ENCODE results near the gene MATCAP1. TPM values are rescaled to one million over a fixed set of nuclear protein-coding genes. Genes with fewer than 3 reads are reported as not detected.

MATCAP1 gene
- total and polyA plus RNA-seq, 2 of the 8 experiments (the other 6 are each of a cell fraction or from before 2014, with no cell fraction given) = 22.9 to 27.5 TPM

- POLR2A ChIA-PET (ENCODE audit: partially characterized antibody) = interaction anchor here (0.8 to 4.3 kb wide), 7 partner anchors 9 to 37 kb away, joined by 3 to 20 read pairs (median 4); partner anchors contain the start of genes FHOD1 and TMEM208
- H3K27me3 ChIP-seq (replicated peaks in 1 of 4; ENCODE audit: control insufficient read depth in 3 of 4, extremely low read depth in 1 of 4, insufficient read depth in 3 of 4, low read length in 3 of 4) = peaks cover 0 to 9% (median 6%) of the 10 kb centered on the region in 4 experiments; a peak in 4 of 7 replicates
- H3K23me2 ChIP-seq (ENCODE audit: low read depth, low read length) = no peaks in the 10 kb centered on the region
- no peaks in the 10 kb centered on the region for H3K79me1 ChIP-seq (ENCODE audit: low read depth, low read length)
- no peak overlapping the region for H3K4me2 ChIP-seq (ENCODE audit: insufficient read depth in 1 of 2, low read depth in 2 of 2, low read length in 2 of 2)
- no peak overlapping the region for H3K23ac ChIP-seq (ENCODE audit: insufficient read length)
- TF ChIP-seq SUZ12 (IDR thresholded peaks at IDR 0.05; ENCODE audit: low read length) (no peak), SIRT6 (IDR thresholded peaks at IDR 0.05; ENCODE audit: low read length) (no peak), SP2 (IDR thresholded peaks at IDR 0.05; ENCODE audit: low read length) (no peak), CTCF (IDR thresholded peaks at IDR 0.05; ENCODE audit: control extremely low read depth in 1 of 3, insufficient read depth in 1 of 3, low read depth in 1 of 3, low read length in 3 of 3) (no peak), TEAD4 (IDR thresholded peaks at IDR 0.05; ENCODE audit: low read depth, low read length) (no peak), BCL11A (IDR thresholded peaks at IDR 0.05; ENCODE audit: low read depth in 2 of 2, low read length in 2 of 2) (no peak), CEBPB (IDR thresholded peaks at IDR 0.05; ENCODE audit: low read depth, low read length) (no peak), SP1 (IDR thresholded peaks at IDR 0.05; ENCODE audit: low read depth, low read length) (no peak), RNF2 (IDR thresholded peaks at IDR 0.05; ENCODE audit: borderline replicate concordance, low read depth, low read length, missing control alignments, poor library complexity, severe bottlenecking) (no peak)
- no peak overlapping the region for H3K18ac ChIP-seq (ENCODE audit: extremely low read depth, low read length)
- no peak for DNase-seq (ENCODE audit: low read depth in 1 of 2, low spot score in 2 of 2)
- no peak overlapping the region for H4K8ac ChIP-seq (ENCODE audit: extremely low read depth, insufficient read depth, low read length)
- no peaks in the 10 kb centered on the region for H4K20me1 ChIP-seq (replicated peaks in 1 of 2; ENCODE audit: control insufficient read depth in 1 of 2, insufficient read depth in 2 of 2, low read length in 2 of 2)
- no peak overlapping the region for H3K9ac ChIP-seq (replicated peaks in 1 of 4; ENCODE audit: extremely low read depth in 1 of 4, low read depth in 3 of 4, low read length in 3 of 4)
- no peak overlapping the region for H2BK20ac ChIP-seq (ENCODE audit: low read length)
- no peak overlapping the region for H2BK5ac ChIP-seq (ENCODE audit: low read depth, low read length)
- no peak overlapping the region for H3K4me3 ChIP-seq (ENCODE audit: extremely low read depth in 1 of 4, insufficient read depth in 2 of 4, low read depth in 3 of 4, low read length in 4 of 4)
- H4K5ac ChIP-seq (ENCODE audit: insufficient read length, low read depth, low read length) = no peak overlapping the region
- H2BK12ac ChIP-seq (ENCODE audit: low read depth, low read length) = no peak overlapping the region
- H3K36me3 ChIP-seq (ENCODE audit: control insufficient read depth in 2 of 4, insufficient read depth in 4 of 4, low read length in 3 of 4) = no peaks in the 10 kb centered on the region
- no peak for FAIRE-seq
- H2BK120ac ChIP-seq (replicated peaks; ENCODE audit: low read depth, low read length) = no peak overlapping the region
- no peaks in the 10 kb centered on the region for H3K9me3 ChIP-seq (ENCODE audit: insufficient read depth in 2 of 2, low read depth in 1 of 2, low read length in 1 of 2)
- H3K27ac ChIP-seq (ENCODE audit: low read depth, low read length) = no peak overlapping the region
- no peak overlapping the region for H2AK5ac ChIP-seq (ENCODE audit: low read depth, low read length)
- H4K91ac ChIP-seq (replicated peaks; ENCODE audit: insufficient read length, low read length) = no peak overlapping the region
- H2AFZ ChIP-seq (ENCODE audit: low read length) = no peak overlapping the region
- no peak overlapping the region for H3K4ac ChIP-seq (replicated peaks; ENCODE audit: insufficient read length, low read depth, low read length)
- H2BK15ac ChIP-seq (ENCODE audit: low read length) = no peak overlapping the region
- H3K56ac ChIP-seq (replicated peaks; ENCODE audit: insufficient read length, low read depth, low read length) = no peak overlapping the region
- no peak overlapping the region for H3K14ac ChIP-seq (ENCODE audit: insufficient read length)
- peaks cover 0 to 10% (median 1%) of the 10 kb centered on the region in 4 experiments; a peak in 2 of 7 replicates for H3K4me1 ChIP-seq (replicated peaks in 1 of 4; ENCODE audit: control insufficient read depth in 3 of 4, insufficient read depth in 4 of 4, low read length in 3 of 4)
- 87% methylated on average over 8 of the region's 8 CpGs; no CpG with 5 or more reads in 1 of the 2 experiments for WGBS, 2 experiments (ENCODE audit: extremely low coverage in 1 of 2, insufficient coverage in 1 of 2, insufficient read length in 1 of 2, insufficient replicate concordance in 2 of 2, low coverage in 1 of 2, low lambda C conversion rate in 2 of 2, missing lambda C conversion rate in 1 of 2)
- no peaks in the 10 kb centered on the region for H3K79me2 ChIP-seq (ENCODE audit: control insufficient read depth in 1 of 2, insufficient read depth in 2 of 2, low read length in 2 of 2)
- CTCF ChIA-PET (ENCODE audit: partially characterized antibody) = interaction anchor here (0.9 to 8.9 kb wide), 5 partner anchors 8 to 258 kb away, joined by 4 to 111 read pairs (median 6); partner anchors contain the start of genes E2F4, ELMO3 and TMEM208
These were observed 25.8 kb upstream of the MATCAP1 start for GRCh38 chr16:67209565-67209964.
